Measurements from ENCODE around the gene COX8A. TPM values are rescaled to one million over a fixed set of nuclear protein-coding genes. Genes with fewer than 3 reads are reported as not detected.
"Not testable (repeated sequence)": the region's sequence is repeated elsewhere in the genome, so short reads cannot be mapped to it uniquely, and the experiment has no call there.

Gene COX8A
- total RNA-seq, 1 experiment from 2014 or later: 1,500 TPM

DNA sequence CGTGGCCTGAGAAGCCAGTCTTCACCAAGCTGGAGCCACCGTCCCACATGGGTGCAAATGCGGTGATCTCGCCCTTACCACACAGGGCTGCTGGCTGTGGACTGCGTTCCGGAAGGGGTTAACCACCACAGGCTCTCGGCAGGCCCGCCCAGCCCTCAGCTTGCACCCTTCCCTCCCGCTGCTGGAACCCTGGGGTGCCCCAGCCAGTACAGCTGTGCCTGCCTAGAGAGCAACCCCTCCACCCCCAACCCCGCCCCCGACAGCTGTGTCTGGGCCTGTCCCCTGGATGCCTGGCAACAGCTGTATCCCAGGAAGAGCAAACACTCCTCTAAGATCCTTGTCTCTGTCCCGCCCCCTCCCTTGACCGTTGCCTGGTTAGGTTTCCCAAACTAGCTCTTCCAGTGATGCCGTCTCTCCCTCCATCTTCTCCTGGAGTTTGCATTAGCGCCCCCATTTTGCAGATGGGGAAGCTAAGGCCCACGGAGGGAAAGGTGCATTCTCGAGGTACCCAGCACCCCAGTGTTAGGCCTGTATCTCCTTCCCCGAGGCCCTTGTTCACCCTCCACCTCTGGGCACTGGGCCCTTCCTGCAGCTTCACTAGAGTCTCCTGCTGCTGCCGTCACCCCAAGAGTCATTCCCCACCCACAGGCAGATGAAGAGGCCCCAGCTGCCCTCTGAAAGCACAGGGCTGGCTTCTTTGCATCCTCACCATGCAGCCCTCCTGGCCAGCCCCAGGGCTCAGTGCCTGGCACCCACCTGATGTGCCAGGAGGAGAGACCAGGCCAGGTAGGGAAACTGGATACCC, 12.6 kb upstream of the COX8A start:
- ATAC-seq: peak; percentile 30; the same call in 1 of the 2 replicates
- intact Hi-C loops (cut with micrococcal nuclease): no loop called here
- Histone ChIP-seq H3F3A (ENCODE audit: low read length, unreplicated experiment) (no peaks in the 10 kb centered on the region), H3K4me3 (ENCODE audit: low read length) (no peak overlapping the region), H3K36me3 (ENCODE audit: low read depth, low read length) (no peaks in the 10 kb centered on the region), H3K79me2 (ENCODE audit: low read length) (no peaks in the 10 kb centered on the region), H4K20me1 (ENCODE audit: low read length) (no peaks in the 10 kb centered on the region), H3K9me3 (ENCODE audit: low read length) (no peaks in the 10 kb centered on the region), H3K4me1 (ENCODE audit: insufficient read depth, low read length) (no peaks in the 10 kb centered on the region), H3K9ac (ENCODE audit: low read length) (no peak overlapping the region), H3K9me2 (replicated peaks; ENCODE audit: low read length) (no peaks in the 10 kb centered on the region), H3K27ac (ENCODE audit: low read length) (no peak overlapping the region), H2AFZ (ENCODE audit: low read length) (no peak overlapping the region), H3K4me2 (ENCODE audit: low read length) (no peak overlapping the region), H3K27me3 (ENCODE audit: low read length) (no peaks in the 10 kb centered on the region)
- BruUV-seq (replicated peaks): no TSS peak
- TF ChIP-seq EZH2 (IDR thresholded peaks at IDR 0.05; ENCODE audit: low read length, unreplicated experiment) (no peak), EZH2phosphoT487 (IDR thresholded peaks at IDR 0.05; ENCODE audit: borderline replicate concordance, low read length) (no peak)
- TF ChIP-seq, protein P1, sequence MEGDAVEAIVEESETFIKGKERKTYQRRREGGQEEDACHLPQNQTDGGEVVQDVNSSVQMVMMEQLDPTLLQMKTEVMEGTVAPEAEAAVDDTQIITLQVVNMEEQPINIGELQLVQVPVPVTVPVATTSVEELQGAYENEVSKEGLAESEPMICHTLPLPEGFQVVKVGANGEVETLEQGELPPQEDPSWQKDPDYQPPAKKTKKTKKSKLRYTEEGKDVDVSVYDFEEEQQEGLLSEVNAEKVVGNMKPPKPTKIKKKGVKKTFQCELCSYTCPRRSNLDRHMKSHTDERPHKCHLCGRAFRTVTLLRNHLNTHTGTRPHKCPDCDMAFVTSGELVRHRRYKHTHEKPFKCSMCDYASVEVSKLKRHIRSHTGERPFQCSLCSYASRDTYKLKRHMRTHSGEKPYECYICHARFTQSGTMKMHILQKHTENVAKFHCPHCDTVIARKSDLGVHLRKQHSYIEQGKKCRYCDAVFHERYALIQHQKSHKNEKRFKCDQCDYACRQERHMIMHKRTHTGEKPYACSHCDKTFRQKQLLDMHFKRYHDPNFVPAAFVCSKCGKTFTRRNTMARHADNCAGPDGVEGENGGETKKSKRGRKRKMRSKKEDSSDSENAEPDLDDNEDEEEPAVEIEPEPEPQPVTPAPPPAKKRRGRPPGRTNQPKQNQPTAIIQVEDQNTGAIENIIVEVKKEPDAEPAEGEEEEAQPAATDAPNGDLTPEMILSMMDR (conservative IDR thresholded peaks at IDR 0.05; ENCODE audit: low read depth, low read length): no peak
- DNase-seq: no peak
- POLR2A ChIA-PET (ENCODE audit: unreplicated experiment): no interaction called here
- CTCF ChIA-PET: interaction anchor here (0.6 kb wide), 2 partner anchors 193 to 339 kb away, joined by 3 read pairs; no protein-coding TSS in a partner anchor

GRCh38 chr11:63963895-63964294, 10.5 kb upstream of the COX8A start:
- BruUV-seq (replicated peaks); H3K4me1 ChIP-seq (ENCODE audit: insufficient read depth, low read length); H3K9me2 ChIP-seq (replicated peaks; ENCODE audit: low read length); H3K79me2 ChIP-seq (ENCODE audit: low read length); H3F3A ChIP-seq (ENCODE audit: low read length, unreplicated experiment); H3K27ac ChIP-seq (ENCODE audit: low read length); H3K4me3 ChIP-seq (ENCODE audit: low read length); H3K9me3 ChIP-seq (ENCODE audit: low read length); POLR2A ChIA-PET (ENCODE audit: unreplicated experiment); H2AFZ ChIP-seq (ENCODE audit: low read length); H3K27me3 ChIP-seq (ENCODE audit: low read length); intact Hi-C loops (cut with micrococcal nuclease); H3K36me3 ChIP-seq (ENCODE audit: low read depth, low read length); ATAC-seq; H3K4me2 ChIP-seq (ENCODE audit: low read length); CTCF ChIA-PET; H3K9ac ChIP-seq (ENCODE audit: low read length); H4K20me1 ChIP-seq (ENCODE audit: low read length); DNase-seq: not testable (repeated sequence)

DNA sequence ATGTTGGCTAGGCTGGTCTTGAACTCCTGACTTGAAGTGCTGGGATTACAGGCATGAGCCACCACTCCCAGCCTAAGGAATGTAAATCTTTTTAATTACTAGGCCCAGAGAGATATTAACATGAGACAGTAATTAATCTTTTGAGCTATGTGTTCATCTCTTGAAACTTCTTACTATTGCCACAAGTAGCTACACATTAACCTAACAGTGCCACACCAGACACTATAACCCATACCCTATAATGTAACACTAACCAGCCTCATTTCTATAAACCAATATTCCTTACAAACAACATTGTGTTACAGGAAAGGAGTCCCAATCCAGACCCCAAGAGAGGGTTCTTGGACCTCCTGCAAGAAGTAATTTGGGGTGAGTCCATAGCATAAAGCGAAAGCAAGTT, 8.0 kb upstream of the COX8A start:
- H3F3A ChIP-seq (ENCODE audit: low read length, unreplicated experiment): no peaks in the 10 kb centered on the region
- no peaks in the 10 kb centered on the region for H3K4me1 ChIP-seq (ENCODE audit: insufficient read depth, low read length)
- ATAC-seq: no peak
- no peak overlapping the region for H3K27ac ChIP-seq (ENCODE audit: low read length)
- no peak for DNase-seq
- no peak overlapping the region for H3K4me3 ChIP-seq (ENCODE audit: low read length)
- H3K9me2 ChIP-seq (replicated peaks; ENCODE audit: low read length): no peaks in the 10 kb centered on the region
- intact Hi-C loops (cut with micrococcal nuclease): no loop called here
- H3K27me3 ChIP-seq (ENCODE audit: low read length): no peaks in the 10 kb centered on the region
- no peak overlapping the region for H3K9ac ChIP-seq (ENCODE audit: low read length)
- no peaks in the 10 kb centered on the region for H3K79me2 ChIP-seq (ENCODE audit: low read length)
- H3K4me2 ChIP-seq (ENCODE audit: low read length): no peak overlapping the region
- ChIA-PET CTCF (interaction anchor here (1.4 kb wide), 1 partner anchor 20 kb away, joined by 3 read pairs; no protein-coding TSS in a partner anchor), POLR2A (ENCODE audit: unreplicated experiment) (no interaction called here)
- TF ChIP-seq, protein P1 (conservative IDR thresholded peaks at IDR 0.05; ENCODE audit: low read depth, low read length): no peak
- TF ChIP-seq EZH2 (IDR thresholded peaks at IDR 0.05; ENCODE audit: low read length, unreplicated experiment) (no peak), EZH2phosphoT487 (IDR thresholded peaks at IDR 0.05; ENCODE audit: borderline replicate concordance, low read length) (no peak)
- H4K20me1 ChIP-seq (ENCODE audit: low read length): no peaks in the 10 kb centered on the region
- H2AFZ ChIP-seq (ENCODE audit: low read length): no peak overlapping the region
- no peaks in the 10 kb centered on the region for H3K9me3 ChIP-seq (ENCODE audit: low read length)
- no peaks in the 10 kb centered on the region for H3K36me3 ChIP-seq (ENCODE audit: low read depth, low read length)
- no TSS peak for BruUV-seq (replicated peaks)

All from PC-3 (cell line).